GM18870 (cell line): ENCODE data around the gene TIGD1.

Experiments
- ATAC-seq: cut with Tn5 transposase; IDR thresholded peaks from one replicate; pipeline ENCODE4 v1.9.1; 2021; ENCODE audit warnings: moderate library complexity; ENCODE audit not compliant: unreplicated experiment

Gene TIGD1

GRCh38 chr2:232502911-232503808, 47.2 kb downstream of the TIGD1 start:
- no peak for ATAC-seq

GRCh38 chr2:232502511-232502910, 47.8 kb downstream of the TIGD1 start:
- ATAC-seq = no peak

- ATAC-seq = no peak
These were observed 48.5 kb downstream of the TIGD1 start for GRCh38 chr2:232501794-232502390.

- no peak for ATAC-seq
These were observed 49.0 kb downstream of the TIGD1 start for GRCh38 chr2:232501331-232501771.

- no peak for ATAC-seq
These were observed 51.9 kb downstream of the TIGD1 start for GRCh38 chr2:232498452-232498851.
